SU-DHL-6 (cell line): ENCODE results near the gene CAPN14.

Experiments
- H2AFZ ChIP-seq: fragments of 200-600 bp; sonication (generic); 2 replicates; pipeline ENCODE4 v1.6.1; 2014; ENCODE audit warnings: low read depth, mild to moderate bottlenecking, moderate library complexity, mixed read lengths, antibody characterized with exemption, low read length; ENCODE audit not compliant: severe bottlenecking
- H3F3A ChIP-seq: fragments of 200-600 bp; shearing (Covaris generic); 2 replicates; pipeline ENCODE4 v1.6.0; 2016; ENCODE audit warnings: antibody characterized with exemption, mild to moderate bottlenecking; ENCODE audit not compliant: insufficient read depth
- H3K27ac ChIP-seq: fragments of 200-600 bp; sonication (generic); 2 replicates; pipeline ENCODE4 v1.5.1; 2016; ENCODE audit warnings: low read depth, mild to moderate bottlenecking, low read length, moderate library complexity, mixed read lengths
- H3K27me3 ChIP-seq: fragments of 200-600 bp; sonication (generic), shearing (Covaris generic); 2 replicates; pipeline ENCODE4 v1.6.0; 2014; ENCODE audit warnings: mild to moderate bottlenecking, low read length
- H3K36me3 ChIP-seq: fragments of 200-600 bp; sonication (generic); 2 replicates; pipeline ENCODE4 v1.6.1; 2014; ENCODE audit warnings: mild to moderate bottlenecking, low read length, mixed read lengths
- H3K4me2 ChIP-seq: fragments of 300-600, 200-600 bp; shearing (Covaris generic), sonication (generic); 2 replicates; pipeline ENCODE4 v1.6.0; 2014; ENCODE audit warnings: low read length, low read depth, mild to moderate bottlenecking; ENCODE audit not compliant: poor library complexity, severe bottlenecking
- H3K4me3 ChIP-seq: fragments of 200-600 bp; sonication (generic); 2 replicates; pipeline ENCODE4 v1.5.1; 2014; ENCODE audit warnings: antibody characterized with exemption, low read length, mild to moderate bottlenecking, mixed read lengths; ENCODE audit not compliant: insufficient read depth, poor library complexity, severe bottlenecking
- H3K79me2 ChIP-seq: fragments of 200-600 bp; sonication (generic); 2 replicates; pipeline ENCODE4 v1.6.1; 2014; ENCODE audit warnings: mild to moderate bottlenecking, low read length, moderate library complexity; ENCODE audit not compliant: insufficient read depth
- H3K9ac ChIP-seq: fragments of 200-600 bp; sonication (generic); 2 replicates; pipeline ENCODE4 v1.7.0; 2014; ENCODE audit warnings: mild to moderate bottlenecking, low read length
- H3K9me2 ChIP-seq: fragments of 200-600 bp; sonication (generic); replicated peaks from 2 replicates; pipeline ENCODE4 v1.6.1; 2014; ENCODE audit warnings: low read length; ENCODE audit not compliant: insufficient read depth
- H3K9me3 ChIP-seq: fragments of 200-600 bp; sonication (generic); 2 replicates; pipeline ENCODE4 v1.6.1; 2014; ENCODE audit warnings: low read length, mixed read lengths; ENCODE audit not compliant: insufficient read depth
- H4K20me1 ChIP-seq: fragments of 200-600 bp; sonication (generic); 2 replicates; pipeline ENCODE4 v1.6.1; 2014; ENCODE audit warnings: low read depth, mild to moderate bottlenecking, antibody characterized with exemption, low read length, moderate library complexity, mixed read lengths
- EZH2phosphoT487 ChIP-seq: fragments of 200-600 bp; sonication (generic), shearing (Covaris generic); conservative IDR thresholded peaks from 2 replicates; pipeline ENCODE4 v1.6.1; 2018; ENCODE audit warnings: mild to moderate bottlenecking, antibody characterized with exemption, low read length, moderate library complexity, mixed read lengths
- TF ChIP-seq, protein P1 (sequence below): fragments of 200-600 bp; sonication (generic); IDR thresholded peaks from one replicate; pipeline ENCODE4 v1.5.1; 2017; ENCODE audit warnings: antibody characterized with exemption, mild to moderate bottlenecking, low read length, moderate library complexity; ENCODE audit not compliant: insufficient read depth, poor library complexity, severe bottlenecking

Gene CAPN14

DNA sequence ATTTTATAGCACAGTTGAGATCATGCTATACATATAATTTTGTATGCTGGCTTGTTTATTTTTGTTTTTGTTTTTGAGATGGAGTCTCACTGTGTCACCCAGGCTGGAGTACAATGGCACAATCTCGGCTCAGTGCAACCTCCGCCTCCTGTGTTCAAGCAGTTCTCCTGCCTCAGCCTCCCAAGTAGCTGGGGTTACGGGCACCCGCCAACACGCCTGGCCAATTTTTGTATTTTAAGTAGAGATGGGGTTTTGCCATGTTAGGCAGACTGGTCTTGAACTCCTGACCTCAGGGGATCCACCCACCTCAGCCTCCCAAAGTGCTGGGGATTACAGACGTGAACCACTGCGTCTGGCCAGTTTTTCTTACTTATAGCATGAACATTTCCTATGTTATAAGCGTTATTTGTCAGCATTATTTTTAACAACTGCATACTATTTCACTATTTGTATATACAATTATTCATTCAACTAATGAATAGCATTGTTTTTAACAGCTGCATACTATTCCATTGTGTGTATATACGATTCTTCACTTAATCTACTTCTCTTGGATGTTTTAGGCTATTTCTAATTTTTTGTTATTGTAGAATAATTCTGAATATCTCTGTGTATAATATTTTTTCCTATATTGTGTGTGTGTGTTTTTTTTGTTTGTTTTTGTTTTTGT is 20.2 kb upstream of the CAPN14 start:
- no peak overlapping the region for H3K4me2 ChIP-seq
- H3K27me3 ChIP-seq = no peaks in the 10 kb centered on the region
- no peak overlapping the region for H3K9ac ChIP-seq
- no peaks in the 10 kb centered on the region for H3K9me3 ChIP-seq
- no peaks in the 10 kb centered on the region for H3K9me2 ChIP-seq
- no peak overlapping the region for H3K4me3 ChIP-seq
- no peak overlapping the region for H2AFZ ChIP-seq
- no peaks in the 10 kb centered on the region for H3F3A ChIP-seq
- no peak for TF ChIP-seq EZH2phosphoT487
- TF ChIP-seq, protein P1, sequence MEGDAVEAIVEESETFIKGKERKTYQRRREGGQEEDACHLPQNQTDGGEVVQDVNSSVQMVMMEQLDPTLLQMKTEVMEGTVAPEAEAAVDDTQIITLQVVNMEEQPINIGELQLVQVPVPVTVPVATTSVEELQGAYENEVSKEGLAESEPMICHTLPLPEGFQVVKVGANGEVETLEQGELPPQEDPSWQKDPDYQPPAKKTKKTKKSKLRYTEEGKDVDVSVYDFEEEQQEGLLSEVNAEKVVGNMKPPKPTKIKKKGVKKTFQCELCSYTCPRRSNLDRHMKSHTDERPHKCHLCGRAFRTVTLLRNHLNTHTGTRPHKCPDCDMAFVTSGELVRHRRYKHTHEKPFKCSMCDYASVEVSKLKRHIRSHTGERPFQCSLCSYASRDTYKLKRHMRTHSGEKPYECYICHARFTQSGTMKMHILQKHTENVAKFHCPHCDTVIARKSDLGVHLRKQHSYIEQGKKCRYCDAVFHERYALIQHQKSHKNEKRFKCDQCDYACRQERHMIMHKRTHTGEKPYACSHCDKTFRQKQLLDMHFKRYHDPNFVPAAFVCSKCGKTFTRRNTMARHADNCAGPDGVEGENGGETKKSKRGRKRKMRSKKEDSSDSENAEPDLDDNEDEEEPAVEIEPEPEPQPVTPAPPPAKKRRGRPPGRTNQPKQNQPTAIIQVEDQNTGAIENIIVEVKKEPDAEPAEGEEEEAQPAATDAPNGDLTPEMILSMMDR = no peak
- no peaks in the 10 kb centered on the region for H4K20me1 ChIP-seq
- H3K36me3 ChIP-seq = no peaks in the 10 kb centered on the region
- no peaks in the 10 kb centered on the region for H3K79me2 ChIP-seq
- no peak overlapping the region for H3K27ac ChIP-seq

DNA sequence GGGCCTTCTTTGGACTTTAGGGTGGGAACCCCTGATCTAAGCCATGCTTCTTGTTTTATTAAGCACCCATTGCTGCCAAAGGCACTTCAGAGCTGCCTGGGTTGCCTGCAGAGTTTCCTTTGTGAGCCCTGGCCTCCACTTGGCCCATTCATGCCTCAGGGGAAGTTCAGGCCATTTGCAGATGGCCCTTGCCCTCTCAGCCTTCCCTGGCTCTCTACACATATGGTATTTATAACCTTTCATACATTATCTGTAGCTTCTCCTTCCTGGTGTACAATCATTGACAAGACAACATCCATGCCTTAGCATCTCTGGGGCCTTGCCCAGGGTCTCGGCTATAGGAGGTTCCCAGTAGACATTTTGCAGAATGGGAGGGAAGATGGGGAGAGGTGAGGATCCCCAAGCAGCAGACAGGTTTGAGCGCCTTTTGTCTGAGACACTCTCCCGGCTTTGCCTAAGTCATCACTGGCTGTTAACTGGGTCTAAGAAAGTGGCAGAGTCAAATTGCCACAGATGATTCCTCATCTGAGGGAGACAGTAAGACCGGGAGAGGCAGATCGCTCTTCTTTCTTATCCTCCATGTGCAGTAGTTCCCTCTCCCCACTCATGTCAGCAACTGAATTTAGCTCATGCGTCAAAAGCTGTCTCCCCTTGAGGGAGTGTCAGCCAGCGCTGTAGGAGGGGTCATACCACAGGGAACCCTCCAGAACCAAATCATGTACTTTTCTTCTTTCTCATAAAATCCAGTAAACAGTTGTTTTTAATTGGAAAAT is 19.3 kb upstream of the CAPN14 start:
- H3K79me2 ChIP-seq = no peaks in the 10 kb centered on the region
- no peak overlapping the region for H3K4me2 ChIP-seq

DNA sequence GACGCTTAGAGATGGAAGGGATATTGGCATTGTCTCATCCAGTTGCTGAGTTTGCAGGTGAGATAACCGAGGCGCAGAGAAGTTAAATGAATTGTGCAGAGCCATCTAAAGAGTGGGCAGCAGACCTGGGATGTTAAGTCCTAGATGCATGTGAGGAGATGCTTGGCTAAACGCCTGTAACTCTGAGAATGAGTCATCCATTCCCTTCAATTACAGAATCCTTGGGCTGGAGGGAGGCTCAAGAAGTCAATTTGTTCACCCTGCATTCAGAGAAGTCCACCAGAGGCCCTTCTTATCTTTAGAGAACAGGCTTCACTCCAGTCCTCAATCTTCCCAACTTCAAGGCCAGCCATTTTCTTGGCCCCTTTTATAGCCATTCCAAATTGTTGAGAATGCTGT is 18.2 kb upstream of the CAPN14 start:
- Histone ChIP-seq H3K4me3 (no peak overlapping the region), H3K9ac (no peak overlapping the region), H3K27ac (no peak overlapping the region), H4K20me1 (no peaks in the 10 kb centered on the region), H3K9me3 (no peaks in the 10 kb centered on the region), H3K4me2 (no peak overlapping the region), H3F3A (no peaks in the 10 kb centered on the region), H2AFZ (no peak overlapping the region), H3K9me2 (no peaks in the 10 kb centered on the region), H3K36me3 (no peaks in the 10 kb centered on the region), H3K79me2 (no peaks in the 10 kb centered on the region), H3K27me3 (no peaks in the 10 kb centered on the region)
- TF ChIP-seq, protein P1 = no peak
- no peak for TF ChIP-seq EZH2phosphoT487

More for the DNA sequence above, 19.3 kb upstream of the CAPN14 start:
- Histone ChIP-seq H4K20me1 (no peaks in the 10 kb centered on the region), H3K27ac (no peak overlapping the region), H2AFZ (no peak overlapping the region), H3K9me3 (no peaks in the 10 kb centered on the region), H3K27me3 (no peaks in the 10 kb centered on the region), H3K36me3 (no peaks in the 10 kb centered on the region), H3K9me2 (no peaks in the 10 kb centered on the region), H3K4me3 (no peak overlapping the region), H3F3A (no peaks in the 10 kb centered on the region), H3K9ac (no peak overlapping the region)
- no peak for TF ChIP-seq EZH2phosphoT487
- TF ChIP-seq, protein P1 = no peak
